Measurements from ENCODE around the gene AGBL4. TPM values are rescaled to one million over a fixed set of nuclear protein-coding genes. Genes with fewer than 3 reads are reported as not detected.
"Not testable (repeated sequence)": the region's sequence is repeated elsewhere in the genome, so short reads cannot be mapped to it uniquely, and the experiment has no call there.

The AGBL4 gene
- total and polyA plus RNA-seq, 2 of the 13 experiments (the other 11 are each of a cell fraction or from before 2014, with no cell fraction given) = not detected

DNA sequence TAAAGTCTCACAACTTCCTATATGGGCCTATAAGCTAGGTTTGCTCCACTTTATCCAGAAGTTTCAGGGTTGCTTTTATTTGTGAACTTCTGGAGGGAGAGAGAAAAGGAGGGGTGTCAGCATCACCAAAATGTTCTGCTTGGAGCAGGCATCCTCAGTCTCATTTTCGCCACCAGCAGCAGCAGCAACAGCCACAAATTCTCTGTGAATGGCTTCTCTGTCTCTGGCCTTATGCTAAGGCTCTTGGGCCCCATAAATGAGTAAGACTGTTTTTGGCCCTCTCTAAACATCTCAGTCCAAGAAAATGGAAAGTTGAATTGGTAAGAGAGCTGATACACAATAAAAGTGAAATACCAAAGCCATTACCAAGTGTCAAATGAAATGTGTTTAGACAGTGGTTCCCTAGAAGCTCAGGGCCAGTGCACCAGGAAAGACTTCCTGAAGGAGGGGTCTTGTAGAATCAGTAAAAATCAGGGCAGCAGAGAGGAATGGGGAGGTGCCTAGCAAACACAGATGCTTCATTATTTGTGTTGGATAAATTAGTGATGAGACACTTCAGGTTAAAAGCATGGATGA, 1498.8 kb downstream of the AGBL4 start:
- no peak for ATAC-seq
- CTCF ChIA-PET (ENCODE audit: low intra/inter-chr PET ratio, low total read pairs) = no interaction called here
- Histone ChIP-seq H3K9ac (ENCODE audit: insufficient read depth, low read depth, low read length) (no peak overlapping the region), H3K36me3 (replicated peaks in 1 of 2; ENCODE audit: control insufficient read depth in 1 of 2, insufficient read depth in 2 of 2, low read length in 2 of 2) (no peaks in the 10 kb centered on the region), H3K4me3 (replicated peaks in 1 of 3; ENCODE audit: insufficient read depth in 1 of 3, low read depth in 2 of 3, low read length in 3 of 3) (no peak overlapping the region), H3K4me1 (ENCODE audit: insufficient read depth, low read length) (no peaks in the 10 kb centered on the region), H2AFZ (ENCODE audit: low read length) (no peak overlapping the region), H3K27me3 (ENCODE audit: control insufficient read depth in 1 of 2, insufficient read depth in 2 of 2, low read length in 2 of 2) (no peaks in the 10 kb centered on the region; a peak in 1 of 5 replicates), H4K20me1 (ENCODE audit: insufficient read depth, low read length) (no peaks in the 10 kb centered on the region), H3K27ac (ENCODE audit: extremely low read length, insufficient read depth, low read length) (no peak overlapping the region), H3K9me3 (ENCODE audit: low read length) (no peaks in the 10 kb centered on the region), H3K4me2 (ENCODE audit: low read depth, low read length) (no peak overlapping the region), H3K79me2 (ENCODE audit: insufficient read depth, low read length) (no peaks in the 10 kb centered on the region)
- in situ Hi-C loops (cut with HindIII; ENCODE audit: extremely low pct_ligation_motif_present, low pct_unique_long_range_greater_than_20kb) (no loop called here), intact Hi-C loops (cut with micrococcal nuclease; ENCODE audit: unreplicated experiment) (no loop called here)
- TF ChIP-seq, protein P1, sequence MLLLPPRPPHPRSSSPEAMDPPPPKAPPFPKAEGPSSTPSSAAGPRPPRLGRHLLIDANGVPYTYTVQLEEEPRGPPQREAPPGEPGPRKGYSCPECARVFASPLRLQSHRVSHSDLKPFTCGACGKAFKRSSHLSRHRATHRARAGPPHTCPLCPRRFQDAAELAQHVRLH (CRISPR knock-in tag; IDR thresholded peaks at IDR 0.05; ENCODE audit: borderline replicate concordance, low read depth) = no peak
- TF ChIP-seq ZMYM3 (CRISPR knock-in tag; IDR thresholded peaks at IDR 0.05) (no peak), DMAP1 (CRISPR knock-in tag; IDR thresholded peaks at IDR 0.05) (no peak), PITX1 (CRISPR knock-in tag; IDR thresholded peaks at IDR 0.05) (no peak), KLF12 (CRISPR knock-in tag; IDR thresholded peaks at IDR 0.05; ENCODE audit: borderline replicate concordance) (no peak)
- 0% methylated on average over 1 of the region's 1 CpG for WGBS (ENCODE audit: low lambda C conversion rate)
- FAIRE-seq = no peak
- no peak for DNase-seq (ENCODE audit: low spot score)
- no TSS peak for BruUV-seq (replicated peaks)
- POLR2A ChIA-PET = no interaction called here

DNA sequence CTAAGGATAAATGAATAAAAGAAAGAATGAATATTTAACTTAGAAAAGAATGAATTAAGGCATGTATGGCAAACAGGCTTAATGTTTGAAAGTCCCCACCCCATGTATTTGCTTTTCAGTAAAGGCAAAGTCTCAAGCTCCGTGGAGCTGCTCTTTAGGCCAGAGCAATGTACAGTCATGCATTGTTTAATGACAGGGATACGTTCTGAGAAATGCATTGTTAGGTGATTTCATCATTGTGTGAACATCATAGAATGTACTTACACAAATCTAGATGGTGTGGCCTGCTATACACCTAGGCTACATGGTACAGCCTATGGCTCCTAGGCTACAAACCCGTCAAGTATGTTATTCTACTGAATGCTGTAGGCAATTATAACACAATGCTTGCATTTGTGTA, 1500.2 kb downstream of the AGBL4 start:
- POLR2A ChIA-PET = no interaction called here
- DNase-seq (ENCODE audit: low spot score) (no peak), ATAC-seq (no peak), FAIRE-seq (no peak)
- WGBS (ENCODE audit: low lambda C conversion rate) = 7% methylated on average over 3 of the region's 3 CpGs
- no TSS peak for BruUV-seq (replicated peaks)
- no peaks in the 10 kb centered on the region; a peak in 1 of 5 replicates for H3K27me3 ChIP-seq (ENCODE audit: control insufficient read depth in 1 of 2, insufficient read depth in 2 of 2, low read length in 2 of 2)
- no peak overlapping the region for H3K4me3 ChIP-seq (replicated peaks in 1 of 3; ENCODE audit: insufficient read depth in 1 of 3, low read depth in 2 of 3, low read length in 3 of 3)
- H4K20me1 ChIP-seq (ENCODE audit: insufficient read depth, low read length) = no peaks in the 10 kb centered on the region
- H2AFZ ChIP-seq (ENCODE audit: low read length) = no peak overlapping the region
- H3K4me1 ChIP-seq (ENCODE audit: insufficient read depth, low read length) = no peaks in the 10 kb centered on the region
- H3K36me3 ChIP-seq (replicated peaks in 1 of 2; ENCODE audit: control insufficient read depth in 1 of 2, insufficient read depth in 2 of 2, low read length in 2 of 2) = no peaks in the 10 kb centered on the region
- no peaks in the 10 kb centered on the region for H3K9me3 ChIP-seq (ENCODE audit: low read length)
- TF ChIP-seq, protein P2, sequence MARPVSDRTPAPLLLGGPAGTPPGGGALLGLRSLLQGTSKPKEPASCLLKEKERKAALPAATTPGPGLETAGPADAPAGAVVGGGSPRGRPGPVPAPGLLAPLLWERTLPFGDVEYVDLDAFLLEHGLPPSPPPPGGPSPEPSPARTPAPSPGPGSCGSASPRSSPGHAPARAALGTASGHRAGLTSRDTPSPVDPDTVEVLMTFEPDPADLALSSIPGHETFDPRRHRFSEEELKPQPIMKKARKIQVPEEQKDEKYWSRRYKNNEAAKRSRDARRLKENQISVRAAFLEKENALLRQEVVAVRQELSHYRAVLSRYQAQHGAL (CRISPR knock-in tag; IDR thresholded peaks at IDR 0.05; ENCODE audit: not compliant biosample characterization) = no peak
- TF ChIP-seq ZNF20 (CRISPR knock-in tag; IDR thresholded peaks at IDR 0.05) (no peak), NFYC (CRISPR knock-in tag; IDR thresholded peaks at IDR 0.05) (no peak), ZFP82 (CRISPR knock-in tag; IDR thresholded peaks at IDR 0.05; ENCODE audit: borderline replicate concordance) (no peak), NFIC (IDR thresholded peaks at IDR 0.05; ENCODE audit: low read length) (no peak), SYNCRIP (IDR thresholded peaks at IDR 0.05; ENCODE audit: insufficient read depth, low read depth, low read length) (no peak)
- H3K27ac ChIP-seq (ENCODE audit: extremely low read length, insufficient read depth, low read length) = no peak overlapping the region
- no peak overlapping the region for H3K4me2 ChIP-seq (ENCODE audit: low read depth, low read length)
- H3K79me2 ChIP-seq (ENCODE audit: insufficient read depth, low read length) = no peaks in the 10 kb centered on the region
- in situ Hi-C loops (cut with HindIII; ENCODE audit: extremely low pct_ligation_motif_present, low pct_unique_long_range_greater_than_20kb) = no loop called here
- intact Hi-C loops (cut with micrococcal nuclease; ENCODE audit: unreplicated experiment) = no loop called here
- CTCF ChIA-PET (ENCODE audit: low intra/inter-chr PET ratio, low total read pairs) = no interaction called here
- no peak overlapping the region for H3K9ac ChIP-seq (ENCODE audit: insufficient read depth, low read depth, low read length)

DNA sequence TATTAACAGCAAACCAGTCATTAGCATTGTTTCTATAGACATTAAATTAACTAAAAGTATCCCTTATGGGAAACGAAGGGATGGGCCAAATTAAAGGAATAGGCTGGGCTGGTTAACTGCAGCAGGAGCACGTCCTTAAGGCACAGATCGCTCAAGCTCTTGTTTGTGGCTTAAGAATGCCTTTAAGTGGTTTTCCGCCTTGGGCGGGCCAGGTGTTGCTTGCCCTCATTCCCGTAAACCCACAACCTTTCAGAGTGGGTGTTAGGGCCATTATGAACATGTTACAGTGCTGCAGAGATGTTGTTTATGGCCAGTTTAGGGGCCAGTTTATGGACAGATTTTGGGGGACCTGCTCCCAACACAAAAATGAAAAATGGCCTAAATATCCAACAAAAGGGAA, 1503.9 kb downstream of the AGBL4 start:
- H4K20me1 ChIP-seq (ENCODE audit: insufficient read depth, low read length); BruUV-seq (replicated peaks); H3K36me3 ChIP-seq (replicated peaks in 1 of 2; ENCODE audit: control insufficient read depth in 1 of 2, insufficient read depth in 2 of 2, low read length in 2 of 2); H3K27ac ChIP-seq (ENCODE audit: extremely low read length, insufficient read depth, low read length); H3K4me3 ChIP-seq (replicated peaks in 1 of 3; ENCODE audit: insufficient read depth in 1 of 3, low read depth in 2 of 3, low read length in 3 of 3); ATAC-seq; H3K4me2 ChIP-seq (ENCODE audit: low read depth, low read length); DNase-seq (ENCODE audit: low spot score); in situ Hi-C loops (cut with HindIII; ENCODE audit: extremely low pct_ligation_motif_present, low pct_unique_long_range_greater_than_20kb); CTCF ChIA-PET (ENCODE audit: low intra/inter-chr PET ratio, low total read pairs); intact Hi-C loops (cut with micrococcal nuclease; ENCODE audit: unreplicated experiment); POLR2A ChIA-PET; H3K4me1 ChIP-seq (ENCODE audit: insufficient read depth, low read length); H3K27me3 ChIP-seq (ENCODE audit: control insufficient read depth in 1 of 2, insufficient read depth in 2 of 2, low read length in 2 of 2); H3K79me2 ChIP-seq (ENCODE audit: insufficient read depth, low read length); H2AFZ ChIP-seq (ENCODE audit: low read length); FAIRE-seq; H3K9me3 ChIP-seq (ENCODE audit: low read length); H3K9ac ChIP-seq (ENCODE audit: insufficient read depth, low read depth, low read length): not testable (repeated sequence)
- 25% methylated on average over 6 of the region's 6 CpGs for WGBS (ENCODE audit: low lambda C conversion rate)
